Right ventricle myocardium inferior (tissue), 1 donor: ENCODE results near the gene RETN. TPM values are rescaled to one million over a fixed set of nuclear protein-coding genes. Genes with fewer than 3 reads are reported as not detected.

Experiments used
- ATAC-seq: fragments of 200-7000 bp; cut with Tn5 transposase; one replicate; pipeline ENCODE4 v1.9.1; 2020; ENCODE audit warnings: mild to moderate bottlenecking, moderate library complexity
- DNase-seq: peaks from one replicate; pipeline ENCODE4 v3.0.0; 2021; ENCODE audit errors: missing footprints
- intact Hi-C: fragments of 100-400 bp; cut with DNase I; formaldehyde crosslinking; loops from one replicate; pipeline ENCODE4 v1.11.0; 2022
- total RNA-seq: library from RNA; stranded (reverse); fragmentation: NEBNext Ultra II Directional; extraction: Animal tissue kit (Norgen Biotek cat#: 25700); gene quantifications from one replicate; pipeline ENCODE4 v1.2.1, GENCODE V29; 2021
- donor health status: DM: no; HTN: yes; CAD: no; lungs with severe emphysema.

RETN gene
- total RNA-seq, 1 donor from 2014 or later, result 1.2 TPM

DNA sequence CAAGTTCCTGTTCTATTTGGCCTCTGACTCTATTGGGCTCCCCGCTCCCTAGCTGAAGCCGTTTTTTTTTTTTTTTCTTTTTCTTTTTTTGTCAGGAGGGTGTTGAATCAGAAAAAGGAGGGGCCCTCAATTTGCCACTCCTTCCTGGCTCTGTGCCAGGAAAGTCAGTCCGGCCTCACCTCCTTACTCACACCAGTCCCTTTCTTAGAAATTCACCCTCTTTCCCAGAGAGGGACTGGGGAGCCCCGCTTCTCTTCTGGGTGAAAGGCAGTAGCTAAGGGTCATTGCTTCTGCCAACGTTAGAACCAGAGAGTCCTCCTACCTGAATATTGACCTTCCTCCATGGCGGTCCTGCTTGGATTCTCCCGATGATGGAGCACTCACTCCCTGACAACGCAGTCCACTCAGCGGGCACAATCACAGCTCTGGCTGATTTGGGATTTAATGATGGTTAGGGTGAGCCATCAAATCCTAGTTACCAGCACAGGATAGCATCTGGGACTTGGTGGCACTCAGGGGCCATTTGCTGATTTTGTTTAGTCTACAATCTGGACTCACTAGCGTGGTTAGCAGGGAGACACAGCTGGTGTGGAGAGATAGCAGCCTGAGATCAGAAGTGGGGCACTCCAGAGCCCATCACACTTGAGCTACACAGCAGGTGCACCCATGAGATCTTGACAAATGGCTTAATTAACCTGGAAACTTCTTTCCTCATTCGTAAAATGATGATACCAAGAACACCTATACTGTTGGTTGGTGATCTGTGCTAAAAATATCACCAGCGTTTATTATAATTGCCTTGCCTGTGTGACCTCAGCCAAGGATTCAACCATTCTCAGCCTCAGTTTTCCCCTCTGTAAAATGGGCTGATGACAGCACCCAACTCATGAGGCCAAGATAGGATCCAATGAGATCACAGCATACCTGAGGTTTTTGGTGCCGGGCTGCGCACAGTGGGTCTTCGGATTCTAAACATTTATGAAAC is 30.9 kb downstream of the RETN start:
- ATAC-seq (no peak), DNase-seq (no peak)
- intact Hi-C loops, result no loop called here

DNA sequence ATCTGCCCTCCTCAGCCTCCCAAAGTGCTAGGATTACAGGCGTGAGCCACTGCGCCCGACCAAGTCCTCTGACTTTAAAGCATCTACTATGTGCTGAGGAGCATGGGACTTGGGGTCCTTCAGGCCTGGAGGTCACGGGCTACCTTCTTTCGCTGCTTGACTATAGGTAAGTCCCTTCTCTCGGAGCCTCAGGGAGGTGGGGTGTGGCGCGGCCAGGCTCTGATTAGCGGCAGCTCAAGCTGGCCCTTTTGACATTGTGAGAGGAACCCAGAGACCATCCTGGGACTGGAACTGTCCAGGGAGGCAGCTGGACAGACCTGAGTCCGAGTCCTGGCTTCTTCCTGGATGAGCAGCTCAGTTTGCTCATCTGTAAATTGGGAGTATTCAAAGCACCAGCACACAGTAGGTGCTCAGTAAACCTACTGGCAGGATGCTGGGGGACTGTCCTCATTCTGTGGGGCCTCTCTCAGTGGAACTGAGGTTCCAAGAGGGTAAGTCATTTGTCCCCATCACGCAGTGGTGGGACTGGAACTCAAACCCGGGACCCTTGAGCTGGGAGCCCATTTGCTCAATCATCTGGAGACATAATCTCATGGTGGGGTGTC is 32.3 kb downstream of the RETN start:
- ATAC-seq, result no peak
- intact Hi-C loops, result no loop called here
- DNase-seq, result no peak

DNA sequence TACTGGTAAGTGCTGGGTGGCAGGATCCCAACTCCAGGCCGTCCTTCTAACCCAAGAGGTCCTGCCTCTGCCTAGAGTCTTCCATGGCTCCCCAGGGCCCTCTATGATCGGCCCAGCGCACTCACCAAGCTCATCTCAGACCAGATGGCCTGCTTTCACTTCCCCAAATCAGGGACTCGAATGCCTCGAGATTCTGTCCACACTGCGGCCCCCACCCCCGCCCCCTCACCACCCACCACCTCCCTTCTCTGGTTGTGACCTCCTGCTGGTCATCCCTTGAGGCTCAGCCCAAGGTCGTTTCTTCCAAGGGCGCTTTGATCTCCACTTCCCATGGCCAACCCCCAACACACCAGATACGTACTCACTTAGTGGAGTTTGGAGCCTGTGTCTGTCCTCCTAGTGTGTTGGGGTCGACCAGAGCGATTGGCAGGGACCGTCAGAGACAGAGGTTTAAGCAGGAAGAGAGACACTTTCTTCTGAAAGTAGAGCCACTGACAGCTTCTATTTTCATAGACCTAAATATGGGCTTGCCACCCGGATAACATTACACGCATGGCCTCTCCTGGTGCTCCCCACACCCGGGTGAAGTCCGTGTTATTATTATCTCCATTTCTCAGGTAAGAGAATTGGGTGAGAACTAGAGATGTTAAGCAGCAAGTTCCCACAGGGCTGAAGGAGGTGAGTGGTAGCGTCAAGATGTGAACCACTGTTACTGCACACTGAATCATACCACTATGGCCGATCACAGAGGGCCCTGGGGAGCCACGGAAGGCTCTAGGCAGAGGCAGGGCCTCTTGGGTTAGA is 33.0 kb downstream of the RETN start, which contains the start of gene FCER2:
FCER2 (minus strand) TSS at position 478 of the 804 bp plus-strand sequence. CDS start 2,371 bp downstream, outside the sequence.
- intact Hi-C loops, result no loop called here
- DNase-seq (no peak), ATAC-seq (no peak)

- intact Hi-C loops, result no loop called here
- ATAC-seq (no peak), DNase-seq (no peak)
Observed at GRCh38 chr19:7703332-7703731, 34.5 kb downstream of the RETN start.

DNA sequence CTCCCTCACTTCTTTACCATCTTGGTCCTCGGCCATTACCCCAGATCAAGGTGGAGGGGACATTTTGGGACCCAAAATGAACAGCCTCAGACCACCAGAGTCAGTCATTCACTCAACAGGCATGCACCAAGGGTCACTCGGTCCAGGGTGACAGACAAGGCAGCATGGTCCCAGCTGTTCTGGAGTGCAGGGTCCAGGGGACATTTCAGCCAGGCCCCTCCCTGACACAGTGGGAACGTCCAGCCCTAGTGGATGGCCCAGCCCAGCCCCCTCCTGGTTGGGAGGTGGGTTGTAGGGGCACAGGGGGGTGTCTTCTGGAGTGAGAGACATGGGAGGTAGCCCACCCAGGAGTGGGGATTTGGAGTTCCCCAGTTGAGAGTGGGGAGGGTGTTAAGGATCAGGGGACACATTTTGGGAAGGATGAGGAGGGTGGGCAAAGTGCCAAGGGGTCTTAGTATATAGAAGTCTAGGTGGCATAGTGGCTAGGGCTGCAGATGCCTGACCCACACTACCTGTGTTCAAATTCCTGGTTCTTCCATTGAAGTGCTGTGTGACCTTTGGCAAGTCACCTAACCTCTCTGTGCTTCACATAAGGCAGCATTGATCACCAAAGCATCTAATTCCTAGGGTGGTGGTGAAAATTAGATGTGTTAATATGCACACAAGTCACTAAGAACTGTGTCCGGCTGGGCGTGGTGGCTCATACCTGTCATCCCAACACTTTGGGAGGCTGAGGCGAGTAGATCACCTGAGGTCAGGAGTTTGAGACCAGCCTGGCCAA is 35.6 kb downstream of the RETN start:
- ATAC-seq (no peak), DNase-seq (no peak)
- intact Hi-C loops, result no loop called here

DNA sequence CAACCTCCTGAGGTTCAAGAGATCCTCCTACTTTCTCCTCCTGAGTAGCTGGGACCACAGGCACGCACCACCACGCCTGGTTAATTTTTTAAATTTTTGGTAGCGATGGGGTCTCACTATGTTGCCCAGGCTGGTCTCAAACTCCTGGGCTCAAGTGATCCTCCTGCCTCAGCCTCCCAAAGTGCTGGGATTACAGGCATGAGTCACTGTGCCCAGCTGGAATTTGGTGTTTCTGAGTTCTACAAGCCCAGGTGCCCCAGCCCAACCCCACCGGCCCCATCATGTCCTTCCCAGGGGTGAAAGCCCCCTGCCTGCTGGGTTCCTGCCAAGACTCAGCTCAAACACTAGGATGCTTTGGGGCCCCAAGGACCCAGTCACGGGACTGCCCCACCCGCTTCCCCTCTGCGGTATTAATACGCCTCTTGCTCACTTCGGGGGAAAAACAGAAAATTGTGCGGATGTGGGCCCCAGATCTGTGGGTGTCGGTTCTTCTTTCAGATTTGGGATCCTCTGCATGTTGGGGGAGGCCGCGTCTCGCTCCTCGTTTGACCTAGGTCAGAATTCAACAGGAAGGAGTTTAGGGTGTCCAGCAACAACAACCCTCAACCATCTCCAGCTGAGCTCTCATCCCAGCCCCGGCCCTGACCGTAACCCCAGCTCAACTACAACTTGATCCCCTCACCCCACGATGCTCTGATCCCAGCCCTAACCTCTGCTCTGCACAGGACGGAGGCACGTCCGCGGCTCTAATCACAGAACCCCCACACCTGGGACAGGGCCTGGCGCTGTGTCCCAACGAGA is 36.7 kb downstream of the RETN start:
- peak; percentile 45 for ATAC-seq
- DNase-seq, result peak; percentile 77
- intact Hi-C loops, result no loop called here

GRCh38 chr19:7706188-7706954 is 37.5 kb downstream of the RETN start:
- no peak for DNase-seq
- intact Hi-C loops, result no loop called here
- no peak for ATAC-seq

DNA sequence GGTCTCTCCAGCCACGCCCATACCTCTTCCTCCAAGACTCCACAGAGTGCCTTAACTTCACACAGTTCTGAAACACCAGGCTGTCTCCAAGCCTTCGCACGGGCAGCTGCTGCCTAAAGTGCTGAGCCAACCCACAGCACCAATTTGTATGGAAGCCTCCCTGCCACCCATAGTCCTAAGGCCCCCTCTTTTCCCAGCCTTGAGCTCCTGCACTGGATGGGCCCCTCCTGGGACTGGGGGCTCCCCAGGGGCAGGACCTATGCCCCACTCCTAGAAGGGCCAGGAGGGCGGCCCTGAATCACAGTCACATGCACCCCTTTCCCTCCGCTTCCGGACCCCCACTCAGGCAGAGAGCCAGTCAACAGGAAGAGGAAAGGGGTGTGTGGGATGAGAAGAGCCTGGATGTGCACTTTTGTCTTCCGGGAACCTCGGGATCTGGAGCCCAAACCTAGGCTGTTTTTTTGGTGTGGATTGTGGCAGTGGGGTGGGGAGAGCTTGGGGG is 38.2 kb downstream of the RETN start:
- ATAC-seq (peak; percentile 27), DNase-seq (no peak)
- intact Hi-C loops, result no loop called here

- ATAC-seq (no peak), DNase-seq (no peak)
- intact Hi-C loops, result no loop called here
Observed at GRCh38 chr19:7709932-7710460, 41.1 kb downstream of the RETN start.

- DNase-seq (no peak), ATAC-seq (no peak)
- intact Hi-C loops, result no loop called here
Observed at GRCh38 chr19:7710616-7711015, 41.8 kb downstream of the RETN start.

DNA sequence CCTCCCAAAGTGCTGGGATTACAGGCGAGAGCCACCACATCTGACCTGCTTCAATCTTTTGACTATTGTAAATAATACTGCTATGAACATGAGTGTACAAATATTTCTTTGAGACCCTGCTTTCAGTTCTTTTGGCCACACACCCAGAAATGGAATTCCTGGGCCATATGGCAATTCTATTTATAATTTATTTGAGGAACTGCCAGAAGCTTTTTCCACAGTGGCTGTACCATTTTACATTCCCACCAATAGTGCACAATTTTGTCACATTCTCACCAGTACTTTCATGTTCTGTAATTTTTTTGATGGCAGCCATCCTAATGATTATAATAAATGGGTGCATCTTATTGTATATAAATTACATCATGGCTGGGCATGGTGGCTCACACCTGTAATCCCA is 46.8 kb downstream of the RETN start:
- no peak for ATAC-seq
- no peak for DNase-seq
- intact Hi-C loops, result no loop called here

DNA sequence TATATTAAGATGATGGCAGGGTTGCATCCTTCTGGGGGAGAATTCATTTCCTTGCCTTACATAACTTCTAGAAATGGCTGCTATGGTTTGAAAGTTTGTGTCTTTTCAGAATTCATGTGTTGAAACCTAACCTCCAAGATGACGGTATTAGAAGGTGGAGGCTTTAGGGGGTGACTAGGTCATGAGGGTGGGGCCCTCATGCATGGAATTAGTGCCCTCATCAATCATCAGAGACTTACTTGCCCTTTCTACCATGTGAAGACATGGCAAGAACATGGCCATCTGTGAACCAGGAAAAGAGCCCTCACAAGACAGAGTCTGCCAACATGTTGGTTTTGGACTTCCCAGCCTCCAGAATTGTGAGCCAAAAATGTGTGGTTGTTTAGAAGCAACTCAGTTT is 47.9 kb downstream of the RETN start:
- intact Hi-C loops, result no loop called here
- ATAC-seq, result no peak
- DNase-seq, result no peak

- ATAC-seq (no peak), DNase-seq (no peak)
Observed at GRCh38 chr19:7718668-7719067, 49.8 kb downstream of the RETN start.

More at GRCh38 chr19:7718668-7719067, 49.8 kb downstream of the RETN start:
- intact Hi-C loops, result no loop called here
